ENCODE data around the gene MMADHC.

Gene MMADHC

GRCh38 chr2:149544692-149545091, 42.9 kb downstream of the MMADHC start:
- DNase-seq = no peak

- DNase-seq = no peak
These were observed 43.7 kb downstream of the MMADHC start for GRCh38 chr2:149543845-149544244.

- DNase-seq = no peak
These were observed 47.4 kb downstream of the MMADHC start for GRCh38 chr2:149540138-149540537.

- no peak for DNase-seq
These were observed 49.3 kb downstream of the MMADHC start for GRCh38 chr2:149538138-149538833.

GRCh38 chr2:149537092-149537726, 50.4 kb downstream of the MMADHC start:
- no peak for DNase-seq

GRCh38 chr2:149536649-149537048, 50.9 kb downstream of the MMADHC start:
- DNase-seq = no peak

- DNase-seq = no peak
These were observed 52.9 kb downstream of the MMADHC start for GRCh38 chr2:149534674-149535073.

- DNase-seq = no peak
These were observed 58.6 kb downstream of the MMADHC start for GRCh38 chr2:149528983-149529382.

GRCh38 chr2:149527998-149528755, 59.4 kb downstream of the MMADHC start:
- no peak for DNase-seq

GRCh38 chr2:149526689-149527088, 60.9 kb downstream of the MMADHC start:
- DNase-seq = no peak

GRCh38 chr2:149525323-149525722, 62.3 kb downstream of the MMADHC start:
- DNase-seq = no peak

Data from activated effector memory CD4-positive, alpha-beta T cell treated with Interleukin-2 at 50 U/mL for 16 hours (primary cell).